HEK293 (cell line): Measurements from ENCODE around the gene SYPL2.

ENCODE experiments used
- CTCF ChIA-PET: fragments of 350-600 bp; formaldehyde crosslinking; extraction: SDS; loops from one replicate; lab custom pipeline; 2021; ENCODE audit warnings: antibody characterized with exemption; lab: Yijun Ruan, JAX
- POLR2A ChIA-PET: fragments of 300-600 bp; formaldehyde crosslinking; extraction: SDS; loops from one replicate; lab custom pipeline; 2020; ENCODE audit warnings: antibody characterized with exemption, inconsistent platforms; lab: Yijun Ruan, JAX
- H3K27ac ChIP-seq: fragments of 200-500 bp; sonication (Bioruptor generic); 2 replicates; pipeline ENCODE4 v1.5.1; 2014; ENCODE audit warnings: low read depth, low read length, control low read depth, inconsistent platforms; ENCODE audit errors: extremely low read depth
- H3K36me3 ChIP-seq, 2 experiments: fragments of 200-500 bp in 1 of 2; sonication (Bioruptor generic) in 1 of 2; 1 replicate in 1 of 2; 2 replicates in 1 of 2; pipeline ENCODE4 v1.5.1; 2014 to 2017; ENCODE audit warnings: inconsistent platforms in 2 of 2, low read length in 2 of 2; ENCODE audit not compliant: control insufficient read depth in 2 of 2, insufficient read depth in 1 of 2
- H3K4me1 ChIP-seq: fragments of 200-500 bp; sonication (Bioruptor generic); 2 replicates; pipeline ENCODE4 v1.5.1; 2014; ENCODE audit warnings: mild to moderate bottlenecking, low read length, inconsistent platforms; ENCODE audit not compliant: control insufficient read depth, insufficient read depth
- H3K4me3 ChIP-seq: 2 replicates; pipeline ENCODE4 v1.5.1; 2011; ENCODE audit warnings: low read depth, mild to moderate bottlenecking, control low read depth, low read length, moderate library complexity
- H3K9me3 ChIP-seq: fragments of 200-500 bp; sonication (Bioruptor generic); 2 replicates; pipeline ENCODE4 v1.5.1; 2014; ENCODE audit warnings: low read depth, low read length, inconsistent platforms; ENCODE audit not compliant: control insufficient read depth, insufficient read depth
- EGR2 ChIP-seq: fragments of 450-650 bp; formaldehyde crosslinking; IDR thresholded peaks from 2 replicates; pipeline ENCODE4 v1.5.1; 2016; ENCODE audit warnings: low read depth, missing biosample characterization, missing genetic modification characterization
- KLF8 ChIP-seq: fragments of 450-650 bp; formaldehyde crosslinking; IDR thresholded peaks from 2 replicates; pipeline ENCODE4 v1.5.1; 2016; ENCODE audit warnings: missing biosample characterization, missing genetic modification characterization
- MEIS1 ChIP-seq: sonication (generic); formaldehyde crosslinking; IDR thresholded peaks from 2 replicates; pipeline ENCODE4 v1.8.1; 2022; ENCODE audit warnings: missing genetic modification reagents, mild to moderate bottlenecking, borderline replicate concordance
- PRDM1 ChIP-seq: fragments of 450-650 bp; formaldehyde crosslinking; IDR thresholded peaks from 2 replicates; pipeline ENCODE4; 2016; ENCODE audit warnings: missing biosample characterization, missing genetic modification characterization
- PRDM6 ChIP-seq: fragments of 450-650 bp; formaldehyde crosslinking; IDR thresholded peaks from 2 replicates; pipeline ENCODE4 v1.5.1; 2017; ENCODE audit warnings: missing biosample characterization, missing genetic modification characterization
- REST ChIP-seq: fragments of 450-650 bp; formaldehyde crosslinking; IDR thresholded peaks from 2 replicates; pipeline ENCODE4 v1.5.1; 2016; ENCODE audit warnings: missing biosample characterization, missing genetic modification characterization
- TSHZ1 ChIP-seq: fragments of 450-650 bp; formaldehyde crosslinking; IDR thresholded peaks from 2 replicates; pipeline ENCODE4 v1.5.1; 2016; ENCODE audit warnings: missing biosample characterization, missing genetic modification characterization, borderline replicate concordance
- ZBTB17 ChIP-seq: fragments of 450-650 bp; formaldehyde crosslinking; IDR thresholded peaks from 2 replicates; pipeline ENCODE4 v1.5.1; 2016; ENCODE audit warnings: missing biosample characterization, missing genetic modification characterization
- ZBTB20 ChIP-seq: fragments of 450-650 bp; formaldehyde crosslinking; IDR thresholded peaks from 2 replicates; pipeline ENCODE4 v1.5.1; 2016; ENCODE audit warnings: missing biosample characterization, missing genetic modification characterization
- ZEB2 ChIP-seq: fragments of 450-650 bp; formaldehyde crosslinking; IDR thresholded peaks from 2 replicates; pipeline ENCODE4 v1.5.1; 2016; ENCODE audit warnings: missing biosample characterization, missing genetic modification characterization
- ZFHX2 ChIP-seq: fragments of 450-650 bp; formaldehyde crosslinking; conservative IDR thresholded peaks from 2 replicates; pipeline ENCODE4 v1.5.1; 2016; ENCODE audit warnings: missing biosample characterization, missing genetic modification characterization
- ZFP69B ChIP-seq: fragments of 450-650 bp; formaldehyde crosslinking; IDR thresholded peaks from 2 replicates; pipeline ENCODE4 v1.5.1; 2016; ENCODE audit warnings: missing biosample characterization, missing genetic modification characterization
- ZNF10 ChIP-seq: fragments of 450-650 bp; formaldehyde crosslinking; IDR thresholded peaks from 2 replicates; pipeline ENCODE4 v1.5.1; 2017; ENCODE audit warnings: missing biosample characterization, missing genetic modification characterization
- ZNF18 ChIP-seq: fragments of 450-650 bp; formaldehyde crosslinking; IDR thresholded peaks from 2 replicates; pipeline ENCODE4 v1.5.1; 2016; ENCODE audit warnings: missing biosample characterization, missing genetic modification characterization
- ZNF391 ChIP-seq: fragments of 450-650 bp; formaldehyde crosslinking; IDR thresholded peaks from 2 replicates; pipeline ENCODE4 v1.5.1; 2016; ENCODE audit warnings: low read depth, missing biosample characterization, missing genetic modification characterization, borderline replicate concordance
- ZNF488 ChIP-seq: fragments of 450-650 bp; formaldehyde crosslinking; IDR thresholded peaks from 2 replicates; pipeline ENCODE4 v1.5.1; 2016; ENCODE audit warnings: missing biosample characterization, missing genetic modification characterization
- ZNF514 ChIP-seq: fragments of 450-650 bp; formaldehyde crosslinking; IDR thresholded peaks from 2 replicates; pipeline ENCODE4 v1.5.1; 2016; ENCODE audit warnings: missing biosample characterization, missing genetic modification characterization
- ZNF560 ChIP-seq: fragments of 450-650 bp; formaldehyde crosslinking; IDR thresholded peaks from 2 replicates; pipeline ENCODE4 v1.5.1; 2017; ENCODE audit warnings: missing biosample characterization, missing genetic modification characterization, borderline replicate concordance
- ZNF629 ChIP-seq: fragments of 450-650 bp; formaldehyde crosslinking; IDR thresholded peaks from 2 replicates; pipeline ENCODE4 v1.5.1; 2017; ENCODE audit warnings: missing biosample characterization, missing genetic modification characterization
- ZNF830 ChIP-seq: fragments of 450-650 bp; IDR thresholded peaks from 2 replicates; pipeline ENCODE4 v1.5.0; 2018; ENCODE audit warnings: missing biosample characterization, missing genetic modification characterization, low read depth, mild to moderate bottlenecking, moderate library complexity
- ZNF843 ChIP-seq: fragments of 450-650 bp; formaldehyde crosslinking; IDR thresholded peaks from 2 replicates; pipeline ENCODE4 v1.5.1; 2016; ENCODE audit warnings: missing biosample characterization, missing genetic modification characterization

SYPL2 gene

GRCh38 chr1:109468903-109469302 is 2.6 kb downstream of the SYPL2 start:
- no peaks in the 10 kb centered on the region for H3K9me3 ChIP-seq
- no peaks in the 10 kb centered on the region; the same call in 1 of the 2 replicates for H3K4me1 ChIP-seq
- H3K4me3 ChIP-seq: no peak overlapping the region
- H3K36me3 ChIP-seq: no peaks in the 10 kb centered on the region
- CTCF ChIA-PET: interaction anchor here (0.6 to 2.3 kb wide), 7 partner anchors 10 to 64 kb away, joined by 3 to 13 read pairs (median 5); partner anchors contain the start of genes CYB561D1 and PSMA5
- POLR2A ChIA-PET: interaction anchor here (1.3 kb wide), 1 partner anchor 15 kb away, joined by 4 read pairs; the partner anchor contains the start of gene ATXN7L2
- H3K27ac ChIP-seq: no peak overlapping the region
- TF ChIP-seq ZBTB20: peak; percentile 34; the same call in 1 of the 2 replicates
- peak; percentile 45; the same call in 1 of the 2 replicates for TF ChIP-seq PRDM6 (tag by site-specific recombination)
- TF ChIP-seq ZNF843 (tag by site-specific recombination): no peak
- TF ChIP-seq PRDM1: peak; percentile 55; the same call in 1 of the 2 replicates
- no peak for TF ChIP-seq MEIS1 (CRISPR knock-in tag)
- TF ChIP-seq ZNF10 (tag by site-specific recombination): no peak
- 0 out of 2 replicates have a peak, but pooled peaks have one; percentile 42 for TF ChIP-seq ZBTB17
- TF ChIP-seq ZNF560: no peak
- TF ChIP-seq ZFP69B: no peak
- TF ChIP-seq ZNF629: peak; percentile 44; the same call in 1 of the 2 replicates
- no peak for TF ChIP-seq ZNF488 (tag by site-specific recombination)

- TF ChIP-seq ZFHX2 (tag by site-specific recombination) (0 out of 2 replicates have a peak, but pooled peaks have one; percentile 18), ZEB2 (tag by site-specific recombination) (no peak), KLF8 (tag by site-specific recombination) (0 out of 2 replicates have a peak, but pooled peaks have one; percentile 21), EGR2 (tag by site-specific recombination) (peak; percentile 33; the same call in 1 of the 2 replicates)
- H3K36me3 ChIP-seq: no peaks in the 10 kb centered on the region
- CTCF ChIA-PET: interaction anchor here (0.7 to 2.3 kb wide), 6 partner anchors 12 to 170 kb away, joined by 3 to 13 read pairs (median 4); partner anchors contain the start of gene CYB561D1
- no peak overlapping the region for H3K4me3 ChIP-seq
- no peak overlapping the region for H3K27ac ChIP-seq
- H3K9me3 ChIP-seq: no peaks in the 10 kb centered on the region
- H3K4me1 ChIP-seq: no peaks in the 10 kb centered on the region; the same call in 1 of the 2 replicates
- POLR2A ChIA-PET: interaction anchor here (1.0 kb wide), 1 partner anchor 45 kb away, joined by 5 read pairs; the partner anchor contains the start of gene PSMA5
Observed at GRCh38 chr1:109470245-109470644, 3.9 kb downstream of the SYPL2 start.

- Histone ChIP-seq H3K4me3 (no peak overlapping the region), H3K9me3 (no peaks in the 10 kb centered on the region), H3K4me1 (no peaks in the 10 kb centered on the region), H3K36me3 (no peaks in the 10 kb centered on the region), H3K27ac (no peak overlapping the region)
- ChIA-PET POLR2A (no interaction called here), CTCF (interaction anchor here (0.5 to 0.7 kb wide), 2 partner anchors 231 to 913 kb away, joined by 3 to 4 read pairs; partner anchors contain the start of gene EEIG2)
- no peak for TF ChIP-seq ZNF514
- no peak for TF ChIP-seq REST (tag by site-specific recombination)
- no peak for TF ChIP-seq ZNF830 (tag by site-specific recombination)
- TF ChIP-seq TSHZ1: no peak
- TF ChIP-seq ZNF391 (tag by site-specific recombination): no peak
- TF ChIP-seq ZNF18 (tag by site-specific recombination): no peak
Observed at GRCh38 chr1:109472779-109473178, 6.4 kb downstream of the SYPL2 start.
